C4-2B (cell line): ENCODE measurements around the gene H19.

Experiments
- CTCF ChIP-seq: fragments of 450-650 bp; conservative IDR thresholded peaks from 2 replicates; pipeline ENCODE4 v1.5.1; 2017; ENCODE audit warnings: mild to moderate bottlenecking
- ZFX ChIP-seq: fragments of 450-650 bp; IDR thresholded peaks from 2 replicates; pipeline ENCODE4 v1.6.1; 2017

- TF ChIP-seq CTCF = no peak
- no peak for TF ChIP-seq ZFX
These were observed 30.1 kb upstream of the H19 start for GRCh38 chr11:2027708-2028107.
